ENCODE data around the gene KCNN3.

Gene KCNN3

GRCh38 chr1:154881820-154882535 is 11.9 kb upstream of the KCNN3 start:
- in situ Hi-C loops (cut with MboI; ENCODE audit: low sequenced_read_pairs), result no loop called here

- in situ Hi-C loops (cut with MboI; ENCODE audit: low sequenced_read_pairs), result no loop called here
Measured at GRCh38 chr1:154880671-154881070, 10.6 kb upstream of the KCNN3 start.

GRCh38 chr1:154879038-154879421 is 8.9 kb upstream of the KCNN3 start:
- in situ Hi-C loops (cut with MboI; ENCODE audit: low sequenced_read_pairs), result no loop called here

- in situ Hi-C loops (cut with MboI; ENCODE audit: low sequenced_read_pairs), result no loop called here
Measured at GRCh38 chr1:154878371-154879037, 8.4 kb upstream of the KCNN3 start.

- in situ Hi-C loops (cut with MboI; ENCODE audit: low sequenced_read_pairs), result no loop called here
Measured at GRCh38 chr1:154877370-154877974, 7.4 kb upstream of the KCNN3 start.

- in situ Hi-C loops (cut with MboI; ENCODE audit: low sequenced_read_pairs), result no loop called here
Measured at GRCh38 chr1:154876842-154877369, 6.8 kb upstream of the KCNN3 start.

GRCh38 chr1:154874465-154874864 is 4.4 kb upstream of the KCNN3 start:
- in situ Hi-C loops (cut with MboI; ENCODE audit: low sequenced_read_pairs), result no loop called here

GRCh38 chr1:154873321-154873950 is 3.4 kb upstream of the KCNN3 start:
- in situ Hi-C loops (cut with MboI; ENCODE audit: low sequenced_read_pairs), result no loop called here

- in situ Hi-C loops (cut with MboI; ENCODE audit: low sequenced_read_pairs), result no loop called here
Measured at GRCh38 chr1:154871374-154871773, 1.3 kb upstream of the KCNN3 start.

- in situ Hi-C loops (cut with MboI; ENCODE audit: low sequenced_read_pairs), result no loop called here
Measured at GRCh38 chr1:154870734-154871133, 653 bp upstream of the KCNN3 start.

GRCh38 chr1:154869351-154870114 is 548 bp downstream of the KCNN3 start:
- in situ Hi-C loops (cut with MboI; ENCODE audit: low sequenced_read_pairs), result no loop called here

- in situ Hi-C loops (cut with MboI; ENCODE audit: low sequenced_read_pairs), result no loop called here
Measured at GRCh38 chr1:154867841-154868605, 2.1 kb downstream of the KCNN3 start.

- in situ Hi-C loops (cut with MboI; ENCODE audit: low sequenced_read_pairs), result no loop called here
Measured at GRCh38 chr1:154867064-154867825, 2.8 kb downstream of the KCNN3 start.

- in situ Hi-C loops (cut with MboI; ENCODE audit: low sequenced_read_pairs), result no loop called here
Measured at GRCh38 chr1:154866257-154867063, 3.6 kb downstream of the KCNN3 start.

- in situ Hi-C loops (cut with MboI; ENCODE audit: low sequenced_read_pairs), result no loop called here
Measured at GRCh38 chr1:154865442-154866256, 4.4 kb downstream of the KCNN3 start.

- in situ Hi-C loops (cut with MboI; ENCODE audit: low sequenced_read_pairs), result no loop called here
Measured at GRCh38 chr1:154864189-154864975, 5.7 kb downstream of the KCNN3 start.
